Activated CD8-positive, alpha-beta memory T cell treated with anti-CD3 and anti-CD28 coated beads, Interleukin-2, amount 50 U/mL, for 24 hours (primary cell): Measurements from ENCODE around the gene MEGF11.

Source experiments
- DNase-seq: peaks from one replicate; pipeline ENCODE4 v3.0.0-alpha.2; 2020; ENCODE audit errors: extremely low read depth

MEGF11 gene

GRCh38 chr15:65970937-65971740, 282.4 kb downstream of the MEGF11 start:
- DNase-seq: no peak

GRCh38 chr15:65969865-65970816, 283.4 kb downstream of the MEGF11 start:
- no peak for DNase-seq

GRCh38 chr15:65968511-65968910, 285.0 kb downstream of the MEGF11 start:
- DNase-seq: no peak

DNA sequence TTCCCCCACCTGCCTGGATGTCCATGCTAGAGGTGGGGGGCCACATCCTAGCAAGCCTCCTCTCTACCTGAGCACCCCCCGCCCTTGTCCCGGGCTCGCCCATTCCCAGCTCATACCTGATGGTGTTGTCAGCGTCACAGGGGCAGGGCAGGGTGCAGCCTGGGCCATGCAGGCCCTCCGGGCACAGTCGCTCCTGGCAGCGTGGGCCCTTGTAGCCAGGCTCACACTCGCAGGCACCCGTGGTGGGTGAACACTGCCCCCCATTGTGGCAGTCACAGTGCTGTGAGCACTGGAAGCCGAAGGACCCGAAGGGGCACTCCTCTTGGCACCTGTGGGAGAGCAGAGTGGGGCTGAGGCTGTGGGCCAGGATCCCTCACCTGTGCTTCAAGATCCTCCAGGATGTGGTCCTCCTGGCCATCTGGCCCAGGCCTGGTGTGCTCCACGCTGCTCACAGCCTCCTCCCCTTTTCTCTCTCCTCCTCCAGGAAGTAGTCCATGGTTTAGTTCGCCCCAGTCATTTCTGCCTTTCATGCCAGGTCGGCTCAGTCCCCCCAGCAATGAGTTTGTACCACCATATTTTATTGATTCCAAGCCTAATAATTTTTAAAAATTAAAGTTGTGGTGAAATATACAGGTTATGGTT, 288.6 kb downstream of the MEGF11 start:
- no peak for DNase-seq

- no peak for DNase-seq
Observed at GRCh38 chr15:65963911-65964482, 289.6 kb downstream of the MEGF11 start.

GRCh38 chr15:65963358-65963757, 290.2 kb downstream of the MEGF11 start:
- no peak for DNase-seq

GRCh38 chr15:65962187-65962586, 291.4 kb downstream of the MEGF11 start:
- no peak for DNase-seq

- DNase-seq: no peak
Observed at GRCh38 chr15:65960586-65960985, 293.0 kb downstream of the MEGF11 start.

GRCh38 chr15:65958835-65959234, 294.7 kb downstream of the MEGF11 start:
- DNase-seq: no peak

DNA sequence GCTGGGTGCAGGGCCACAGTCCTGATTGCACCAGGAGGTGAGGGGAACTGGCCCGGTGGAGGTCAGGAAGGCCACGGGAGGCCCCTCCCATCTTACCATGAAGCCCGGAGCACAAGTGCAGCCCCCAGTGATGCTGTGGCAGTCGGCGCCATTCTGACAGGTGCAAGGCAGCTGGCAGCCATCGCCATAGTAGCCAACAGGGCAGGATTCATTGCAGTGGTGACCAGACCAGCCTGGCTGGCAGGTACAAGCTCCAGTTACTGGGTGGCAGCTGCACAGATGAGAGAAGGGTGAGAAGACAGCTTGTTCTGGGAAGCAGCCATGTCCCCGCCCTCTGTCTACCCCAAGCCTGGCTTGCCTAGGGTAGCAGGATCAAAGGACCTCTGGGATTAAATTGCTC, 296.1 kb downstream of the MEGF11 start:
- no peak for DNase-seq

GRCh38 chr15:65956899-65957298, 296.7 kb downstream of the MEGF11 start:
- no peak for DNase-seq

GRCh38 chr15:65956307-65956706, 297.2 kb downstream of the MEGF11 start:
- DNase-seq: no peak

DNA sequence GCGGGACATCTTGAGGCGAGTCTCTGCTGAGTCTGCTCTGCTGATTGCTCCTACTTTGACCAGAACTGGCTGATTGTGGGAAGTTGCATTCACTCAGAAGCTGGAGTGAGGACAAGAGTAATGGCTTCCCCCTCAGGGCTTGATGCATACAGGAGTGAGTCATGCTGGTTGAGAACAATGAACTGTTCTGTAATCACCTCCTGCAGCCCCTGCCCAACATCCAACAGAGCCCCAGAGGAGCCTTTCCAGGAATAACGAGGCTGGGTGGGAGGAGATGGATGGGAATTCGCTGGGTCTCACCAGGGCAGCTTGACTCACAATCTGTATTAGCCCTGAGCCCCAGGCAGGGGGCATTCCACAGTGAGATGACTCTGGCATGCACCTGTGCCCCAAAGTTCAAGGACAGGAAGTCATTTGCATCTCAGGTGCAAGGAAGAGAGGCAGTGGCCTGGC, 299.2 kb downstream of the MEGF11 start:
- no peak for DNase-seq

- DNase-seq: no peak
Observed at GRCh38 chr15:65953622-65954021, 299.9 kb downstream of the MEGF11 start.

- no peak for DNase-seq
Observed at GRCh38 chr15:65952391-65953053, 301.0 kb downstream of the MEGF11 start.

DNA sequence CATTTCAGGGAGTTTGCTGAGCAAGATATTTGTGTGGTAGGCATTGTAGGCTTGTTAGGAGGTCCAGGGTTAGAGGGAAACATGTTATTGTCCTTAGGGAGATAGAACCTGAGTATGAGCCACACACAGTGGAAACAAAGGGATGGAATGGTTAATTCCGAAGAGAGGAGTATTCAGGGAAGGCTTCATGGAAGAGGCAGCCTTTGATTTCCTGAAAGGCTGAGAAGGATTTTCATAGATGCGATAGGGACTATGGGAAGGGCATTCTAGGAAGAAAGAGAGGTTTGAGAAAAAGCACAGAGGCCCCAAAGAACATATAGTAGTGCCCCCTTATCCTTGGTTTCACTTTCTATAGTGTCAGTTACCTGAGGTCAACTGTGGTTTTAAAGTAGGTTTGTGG, 302.5 kb downstream of the MEGF11 start:
- no peak for DNase-seq

DNA sequence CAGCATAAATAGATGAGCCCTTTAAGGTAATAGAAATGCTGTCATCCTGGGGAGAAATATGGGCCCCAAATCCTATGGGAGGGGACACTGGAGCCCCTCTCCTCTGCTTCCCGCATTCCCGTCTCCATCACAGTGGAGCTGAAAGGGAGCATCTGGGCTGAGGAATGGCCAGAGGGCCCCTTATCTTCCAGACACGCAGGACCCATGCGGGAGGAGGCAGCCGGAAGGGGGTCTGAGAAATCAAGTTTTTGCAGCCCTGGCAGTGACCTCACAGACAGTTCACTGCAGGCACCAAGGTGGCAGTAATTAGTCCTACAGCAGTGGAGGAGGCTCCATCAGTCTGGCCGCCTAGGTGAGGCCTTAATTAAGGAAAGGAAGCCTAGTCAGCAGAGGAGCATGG, 304.1 kb downstream of the MEGF11 start:
- DNase-seq: no peak

GRCh38 chr15:65949011-65949410, 304.5 kb downstream of the MEGF11 start:
- no peak for DNase-seq

- DNase-seq: no peak
Observed at GRCh38 chr15:65948383-65948782, 305.2 kb downstream of the MEGF11 start.

- DNase-seq: no peak
Observed at GRCh38 chr15:65947041-65947440, 306.5 kb downstream of the MEGF11 start.

DNA sequence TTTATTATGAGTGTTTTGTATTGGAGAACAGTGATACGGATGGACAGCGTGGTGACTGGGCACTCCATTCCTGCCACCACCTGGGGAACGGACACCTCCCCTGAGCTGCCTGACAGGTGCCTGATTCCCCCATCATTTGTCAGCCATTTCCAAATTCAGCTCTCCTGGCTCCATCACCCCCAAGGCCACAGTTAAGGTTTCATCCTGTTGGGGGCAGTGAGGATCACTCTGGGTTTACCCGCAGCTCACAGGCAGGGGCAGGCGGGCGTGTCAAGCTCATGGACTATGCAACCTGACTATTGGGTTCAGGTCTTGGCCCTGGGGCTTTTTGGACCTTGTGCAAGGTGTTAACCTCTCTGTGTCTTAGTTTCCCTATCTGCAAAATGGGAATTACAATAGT, 307.9 kb downstream of the MEGF11 start:
- no peak for DNase-seq
